ENCODE results near the gene ADCYAP1.

The ADCYAP1 gene

GRCh38 chr18:908758-909724, 4.4 kb downstream of the ADCYAP1 start:
- no peak for DNase-seq (ENCODE audit: low read depth in 2 of 2, low spot score in 1 of 2)

- no peak for DNase-seq (ENCODE audit: low read depth in 2 of 2, low spot score in 1 of 2)
Measured at GRCh38 chr18:910247-910646, 5.6 kb downstream of the ADCYAP1 start.

- DNase-seq (ENCODE audit: low read depth in 2 of 2, low spot score in 1 of 2): no peak
Measured at GRCh38 chr18:911025-911424, 6.4 kb downstream of the ADCYAP1 start.

- DNase-seq (ENCODE audit: low read depth in 2 of 2, low spot score in 1 of 2): no peak
Measured at GRCh38 chr18:911486-911885, 6.8 kb downstream of the ADCYAP1 start.

DNA sequence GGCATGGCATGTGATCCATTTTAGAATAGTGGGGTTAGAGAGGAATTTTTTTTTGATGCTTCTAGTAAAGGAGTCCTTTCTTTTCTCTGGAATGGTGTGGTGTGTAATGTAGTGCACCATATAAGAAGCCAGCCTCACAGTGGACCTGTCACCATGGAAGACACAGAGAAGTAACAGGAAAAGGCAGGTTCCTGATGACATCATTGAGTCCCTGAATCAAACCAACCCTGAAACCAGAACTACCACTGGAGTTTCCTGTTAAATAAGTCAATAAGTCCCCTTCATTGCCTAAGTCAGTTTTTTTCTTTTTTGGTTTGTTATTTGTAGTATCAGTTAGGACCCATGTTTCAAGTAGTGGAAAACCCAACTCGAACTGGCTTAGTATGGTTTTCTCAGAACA, 11.9 kb downstream of the ADCYAP1 start:
- DNase-seq (ENCODE audit: low read depth in 2 of 2, low spot score in 1 of 2): no peak

- no peak for DNase-seq (ENCODE audit: low read depth in 2 of 2, low spot score in 1 of 2)
Measured at GRCh38 chr18:919078-919477, 14.4 kb downstream of the ADCYAP1 start.

DNA sequence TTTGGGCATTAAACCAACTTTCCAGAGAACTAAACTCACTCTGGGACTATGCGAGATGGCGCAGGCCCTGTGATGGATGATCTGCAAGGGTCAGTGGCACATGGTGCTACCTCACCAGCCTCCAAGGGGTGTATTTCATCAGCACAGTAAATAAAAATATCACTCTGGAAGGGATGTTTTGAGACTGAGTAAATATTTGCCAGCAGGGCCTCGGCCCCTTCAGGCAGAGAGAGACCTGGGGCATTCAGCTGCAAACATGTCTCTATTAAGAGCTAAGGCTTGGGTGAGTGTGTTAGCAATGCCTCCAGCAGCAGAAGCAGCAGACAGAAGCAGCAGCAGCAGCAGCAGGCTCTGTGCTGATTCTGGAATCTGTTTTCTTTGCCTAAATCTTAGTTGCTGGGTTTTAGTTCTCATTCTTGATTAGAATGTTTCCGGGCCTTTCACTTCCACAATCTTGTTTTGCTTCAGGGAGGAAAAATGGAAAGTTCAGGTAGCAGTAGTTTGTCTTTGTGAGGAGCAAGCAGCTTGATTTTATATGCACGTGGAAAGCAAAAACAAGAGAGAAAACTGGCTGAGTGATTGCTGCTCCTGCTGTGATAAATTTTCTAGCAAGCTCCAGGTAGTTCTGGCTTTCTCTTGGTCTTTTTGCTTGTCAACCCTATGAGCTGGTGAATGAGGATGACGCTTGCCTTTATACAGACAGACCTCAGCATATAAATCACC, 18.6 kb downstream of the ADCYAP1 start:
- no peak for DNase-seq (ENCODE audit: low read depth in 2 of 2, low spot score in 1 of 2)

- no peak for DNase-seq (ENCODE audit: low read depth in 2 of 2, low spot score in 1 of 2)
Measured at GRCh38 chr18:924987-925386, 20.3 kb downstream of the ADCYAP1 start.

DNA sequence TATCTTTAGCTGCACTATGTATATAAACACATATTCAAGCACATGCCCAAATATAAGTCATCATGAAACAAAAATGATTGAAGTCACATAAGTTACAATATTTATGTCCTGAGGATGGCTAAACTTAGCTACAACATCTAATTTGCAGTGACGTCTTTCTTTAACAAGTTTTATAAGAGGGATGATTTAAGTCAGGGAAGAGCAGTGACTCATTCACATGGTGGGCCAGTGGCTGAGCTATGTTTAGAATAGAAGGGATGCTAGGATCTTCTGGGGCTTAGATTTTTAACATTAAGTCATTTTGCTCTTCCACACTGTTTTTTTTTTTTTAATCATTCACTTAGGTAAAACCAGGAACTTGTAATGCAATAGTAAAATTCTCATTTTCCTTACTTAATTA, 22.3 kb downstream of the ADCYAP1 start:
- DNase-seq (ENCODE audit: low read depth in 2 of 2, low spot score in 1 of 2): no peak

DNA sequence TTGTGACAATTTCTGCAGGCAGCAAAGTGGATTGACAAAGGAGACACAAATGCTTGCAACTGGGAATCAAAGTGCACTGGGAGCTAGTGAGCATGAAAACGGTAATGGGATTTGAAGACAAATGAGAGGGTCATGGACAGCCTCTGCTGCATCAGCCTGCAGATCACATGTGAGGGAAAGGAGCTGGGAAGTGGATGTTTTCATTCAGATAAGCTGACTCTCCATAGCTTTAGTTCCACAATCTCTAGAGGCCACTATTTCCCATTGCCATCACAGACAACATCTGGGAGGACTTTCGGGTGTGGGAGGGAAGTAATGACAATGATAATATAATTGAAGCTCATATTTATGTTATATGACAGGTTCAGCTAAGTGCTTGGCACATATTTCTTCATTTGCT, 28.4 kb downstream of the ADCYAP1 start:
- DNase-seq (ENCODE audit: low read depth in 2 of 2, low spot score in 1 of 2): no peak

DNA sequence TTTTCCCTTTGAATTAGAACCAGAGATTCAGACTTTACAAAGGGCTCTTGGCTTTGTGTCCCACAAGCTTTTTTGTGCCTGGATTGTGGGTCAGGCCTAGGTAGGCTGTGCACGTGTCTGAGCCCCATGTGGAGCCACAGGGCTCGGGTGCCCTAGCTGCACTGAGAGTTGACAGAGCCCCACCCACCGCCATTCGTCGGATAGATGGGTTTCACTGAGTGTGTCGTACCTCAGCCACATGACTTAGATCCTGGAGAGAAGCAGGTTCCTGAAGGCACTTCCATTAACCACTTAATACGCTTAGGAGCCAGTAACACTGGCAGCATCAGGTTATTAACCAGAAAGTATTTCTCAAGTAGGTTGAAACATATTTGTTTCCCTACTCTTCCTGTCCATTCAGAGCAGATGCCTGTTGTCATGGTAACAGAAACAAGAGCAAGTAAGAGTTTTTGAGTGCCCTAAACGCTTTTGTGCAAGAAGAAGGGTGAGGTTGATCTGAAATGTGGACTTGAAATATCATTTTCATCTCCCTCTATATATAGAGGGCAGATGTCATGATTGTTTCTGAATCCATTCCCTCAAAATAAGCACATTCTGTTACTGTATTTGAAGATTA, 30.0 kb downstream of the ADCYAP1 start:
- DNase-seq (ENCODE audit: low read depth in 2 of 2, low spot score in 1 of 2): no peak

DNA sequence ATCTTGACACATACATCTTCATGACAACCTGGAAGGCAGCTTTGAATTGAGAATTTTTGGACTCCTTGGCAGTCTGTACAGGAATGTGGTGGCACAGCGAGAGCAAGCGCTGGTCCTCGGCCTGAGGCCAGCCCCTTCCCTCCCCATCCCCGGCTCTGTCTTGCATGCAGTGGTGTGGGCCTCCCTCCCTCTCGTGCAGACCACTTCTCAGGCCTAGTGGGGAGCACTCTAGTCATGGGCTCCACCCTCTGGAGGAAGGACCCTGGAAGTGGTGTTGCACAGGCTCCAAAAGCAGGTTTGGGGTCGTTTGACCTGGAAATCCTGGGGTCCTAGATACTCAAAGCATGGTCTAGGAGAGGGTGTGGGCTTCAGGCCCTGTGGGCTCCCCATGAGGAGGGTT, 32.3 kb downstream of the ADCYAP1 start:
- DNase-seq (ENCODE audit: low read depth in 2 of 2, low spot score in 1 of 2): no peak

DNA sequence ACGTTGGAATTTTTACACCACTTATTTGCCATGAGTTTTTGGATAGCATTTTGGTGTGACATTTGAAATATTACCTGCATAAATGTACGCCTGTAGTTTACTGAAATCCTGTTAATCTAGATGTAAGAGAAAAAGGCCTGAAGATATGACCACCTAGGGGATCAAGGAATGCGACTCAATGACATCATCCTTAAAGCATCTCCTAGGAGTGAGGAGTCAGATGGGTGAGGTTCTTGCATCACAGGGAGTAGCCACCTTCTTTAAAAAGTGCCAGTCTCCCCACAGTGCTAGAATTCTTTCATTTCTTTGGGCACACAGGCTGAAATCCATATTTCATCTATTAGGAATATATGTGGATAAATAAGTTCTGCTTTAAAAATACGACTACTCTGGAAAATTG, 34.5 kb downstream of the ADCYAP1 start:
- no peak for DNase-seq (ENCODE audit: low read depth in 2 of 2, low spot score in 1 of 2)

- no peak for DNase-seq (ENCODE audit: low read depth in 2 of 2, low spot score in 1 of 2)
Measured at GRCh38 chr18:939958-940357, 35.3 kb downstream of the ADCYAP1 start.

GRCh38 chr18:941331-941730, 36.7 kb downstream of the ADCYAP1 start:
- DNase-seq (ENCODE audit: low read depth in 2 of 2, low spot score in 1 of 2): no peak

DNA sequence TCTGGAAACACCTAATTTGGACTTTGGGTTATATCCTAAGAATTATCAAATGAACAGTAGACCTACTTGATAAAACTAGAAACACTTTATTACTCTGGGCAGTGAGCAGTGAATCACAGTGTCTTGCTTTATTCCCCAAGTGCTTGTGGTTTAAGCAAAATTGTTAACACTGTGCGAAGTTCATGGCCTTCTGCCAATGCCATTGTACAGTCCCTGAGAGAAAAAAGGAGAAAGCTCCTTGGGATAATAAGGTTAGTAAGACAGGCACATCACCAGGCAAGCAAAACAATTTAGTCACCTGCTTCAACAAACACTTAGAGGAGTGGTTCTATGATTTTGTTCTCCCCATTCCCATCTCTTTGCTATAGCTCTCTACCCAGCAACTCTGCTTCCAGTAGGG, 39.8 kb downstream of the ADCYAP1 start:
- DNase-seq (ENCODE audit: low read depth in 2 of 2, low spot score in 1 of 2): no peak

- DNase-seq (ENCODE audit: low read depth in 2 of 2, low spot score in 1 of 2): no peak
Measured at GRCh38 chr18:949724-950631, 45.3 kb downstream of the ADCYAP1 start.

GRCh38 chr18:950882-951495, 46.3 kb downstream of the ADCYAP1 start:
- DNase-seq (ENCODE audit: low read depth in 2 of 2, low spot score in 1 of 2): no peak

DNA sequence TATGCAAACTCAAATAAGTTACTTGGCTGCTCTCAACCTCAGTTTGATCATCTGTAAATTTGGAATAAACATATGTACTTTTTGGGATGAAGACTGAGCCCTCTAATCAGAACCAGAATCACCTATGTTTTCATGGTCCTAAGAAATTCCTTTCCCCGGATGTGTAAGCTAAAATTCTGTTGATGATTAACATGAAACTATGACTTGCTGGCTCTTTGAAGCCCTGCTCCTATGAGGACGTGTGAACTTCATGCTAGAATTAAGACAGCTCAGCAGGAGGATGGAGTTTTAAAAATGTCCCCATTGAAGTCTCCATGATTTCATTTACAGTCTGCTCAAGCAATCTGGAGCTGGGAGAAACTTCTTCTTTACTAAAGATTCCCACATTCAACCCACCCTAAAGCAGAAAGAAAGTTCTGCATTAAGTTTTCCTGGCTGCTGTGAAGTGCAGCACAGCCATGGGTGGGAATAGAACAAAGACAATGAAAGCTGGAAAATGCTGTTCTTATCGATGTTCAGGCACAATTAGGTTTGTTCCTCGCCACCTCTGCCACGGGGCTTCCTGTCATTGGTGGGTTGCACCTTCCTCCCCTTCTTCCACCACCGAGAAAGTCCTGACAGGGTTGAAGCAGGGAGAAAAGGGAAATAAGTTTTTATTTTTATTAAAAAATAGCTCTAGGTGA, 50.9 kb downstream of the ADCYAP1 start:
- DNase-seq (ENCODE audit: low read depth in 2 of 2, low spot score in 1 of 2): no peak

- no peak for DNase-seq (ENCODE audit: low read depth in 2 of 2, low spot score in 1 of 2)
Measured at GRCh38 chr18:957829-958228, 53.2 kb downstream of the ADCYAP1 start.
